GM21423 (cell line): ENCODE data around the gene DRICH1.
"Not testable (repeated sequence)": the region's sequence is repeated elsewhere in the genome, so short reads cannot be mapped to it uniquely, and the experiment has no call there.

Experiments
- ATAC-seq: cut with Tn5 transposase; IDR thresholded peaks from one replicate; pipeline ENCODE4 v1.9.1; 2021; ENCODE audit warnings: mild to moderate bottlenecking, moderate library complexity; ENCODE audit not compliant: unreplicated experiment

DRICH1 gene

DNA sequence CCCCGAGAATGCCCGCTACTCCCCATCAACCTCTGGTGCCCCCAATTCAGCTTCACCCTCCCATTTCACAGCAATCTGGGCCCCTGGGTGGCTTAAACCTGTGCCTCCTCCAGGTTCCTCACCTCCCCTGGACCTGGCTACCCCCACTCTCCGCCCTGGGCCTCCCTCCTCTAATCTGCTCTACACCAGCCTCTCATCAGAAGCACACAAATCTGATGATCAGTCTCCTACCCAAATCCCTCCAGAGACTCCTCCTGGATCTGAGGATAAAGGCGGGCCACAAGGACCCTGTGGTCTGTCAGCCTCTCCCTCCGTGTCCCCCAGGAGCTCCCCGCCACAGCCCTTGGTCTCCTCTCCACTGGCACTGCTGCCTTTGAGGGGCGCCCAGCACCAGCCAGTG, 28.9 kb downstream of the DRICH1 start:
- ATAC-seq: no peak

DNA sequence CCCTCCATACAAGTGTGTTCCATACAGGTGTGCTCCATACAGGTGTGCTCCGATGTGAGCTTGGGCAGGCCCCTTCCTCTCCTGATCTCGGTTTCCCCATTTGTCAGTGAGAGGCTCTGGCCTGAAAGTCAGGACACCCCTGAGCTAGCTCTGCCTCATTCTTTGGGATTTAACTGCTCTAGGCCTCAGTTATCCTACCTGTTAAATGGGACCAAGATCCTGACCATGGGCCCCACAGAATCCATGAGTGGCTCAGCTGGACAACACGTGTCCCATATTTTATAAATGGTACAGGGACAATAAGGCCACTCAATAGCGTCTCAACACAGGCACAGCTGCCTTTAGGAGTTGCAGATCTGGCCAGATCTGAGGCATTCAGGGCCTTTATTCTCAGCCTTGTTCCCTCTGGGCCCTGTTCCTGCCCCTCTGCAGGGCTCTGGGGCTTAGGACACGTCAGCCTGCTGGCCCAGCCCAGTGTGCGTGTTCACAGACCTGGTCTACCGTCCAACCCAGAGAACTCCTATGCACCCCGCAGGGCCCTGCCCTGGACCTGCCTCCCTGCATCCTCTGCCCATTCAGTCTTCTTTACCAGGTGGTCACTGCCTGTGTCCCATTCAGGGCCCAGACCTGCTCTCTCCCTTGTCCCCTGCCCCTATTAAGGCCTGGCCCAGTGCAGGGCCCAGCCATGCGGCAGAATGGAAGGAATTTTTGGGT, 33.2 kb downstream of the DRICH1 start:
- ATAC-seq: no peak

DNA sequence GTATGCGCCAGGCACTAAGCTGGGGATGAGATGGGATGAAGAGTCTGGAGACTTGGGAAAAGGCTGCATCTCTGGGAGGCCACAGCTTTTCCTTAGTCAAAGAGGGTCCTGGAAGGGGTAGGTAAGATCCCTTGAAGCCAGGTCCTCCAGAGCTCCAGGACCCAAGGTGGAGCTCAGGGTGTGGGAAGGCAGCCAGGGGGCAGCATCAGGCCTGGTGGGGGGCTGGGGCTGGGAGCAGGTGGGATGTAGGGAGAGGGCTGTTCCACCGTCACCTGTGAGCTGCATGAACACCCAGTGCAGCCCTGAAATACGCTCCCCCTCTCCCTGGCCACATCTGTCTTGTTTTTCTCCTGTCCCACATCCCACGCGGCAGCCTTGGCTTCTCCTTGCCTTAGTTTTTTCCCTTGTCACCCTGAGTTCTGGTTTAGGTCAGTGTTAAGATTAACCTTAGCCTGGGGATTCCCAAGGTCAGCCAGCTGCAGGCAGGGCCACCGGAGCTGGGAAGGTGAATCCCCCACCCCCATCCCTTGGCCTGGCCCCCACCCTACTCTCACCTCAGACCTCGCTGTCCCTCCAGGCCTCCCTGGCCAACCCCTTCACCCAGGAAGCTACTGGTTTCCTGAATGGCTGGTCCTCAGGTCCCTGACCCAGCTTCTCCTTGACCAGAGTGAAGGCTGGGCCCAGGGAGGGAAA, 34.4 kb downstream of the DRICH1 start:
- ATAC-seq: not testable (repeated sequence)

DNA sequence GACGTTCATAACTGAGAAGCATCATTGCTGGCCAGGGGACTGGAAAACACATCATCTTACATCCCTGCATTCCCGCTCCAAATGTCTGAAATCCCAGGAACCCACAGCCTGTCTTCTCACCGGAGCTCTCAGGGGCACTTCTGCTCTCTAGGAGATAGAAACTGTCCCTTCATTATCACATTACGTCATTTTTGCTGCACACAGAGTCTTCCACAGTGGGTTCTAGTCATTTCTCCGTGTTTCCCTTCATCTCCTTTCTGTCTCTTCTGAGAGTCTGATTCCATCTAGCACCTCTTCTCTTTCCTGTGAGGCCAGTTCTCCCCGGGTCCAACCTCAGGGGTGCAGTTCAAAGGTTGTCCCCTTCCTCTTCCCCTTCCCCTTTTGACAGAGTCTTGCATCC, 36.2 kb downstream of the DRICH1 start:
- not testable (repeated sequence) for ATAC-seq

DNA sequence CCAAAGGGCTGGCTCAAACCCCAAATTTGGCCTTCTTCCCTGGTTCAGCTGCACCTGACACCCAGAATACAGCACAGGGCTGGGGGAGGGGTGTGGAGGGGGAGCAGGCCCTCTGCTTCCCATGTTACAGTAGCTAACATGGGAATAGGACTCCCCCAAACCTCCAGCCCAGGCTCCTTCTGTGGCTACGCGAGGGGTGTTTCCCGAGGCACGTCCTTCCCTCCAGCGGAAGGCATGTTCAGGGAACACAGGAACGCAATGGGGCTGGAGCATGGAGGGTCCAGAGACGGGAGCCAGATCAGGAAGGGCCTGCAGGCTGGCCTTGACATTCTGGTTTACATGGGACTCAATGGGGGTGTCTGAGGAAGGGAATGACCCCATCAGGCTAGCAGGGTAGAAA, 40.3 kb downstream of the DRICH1 start:
- no peak for ATAC-seq

DNA sequence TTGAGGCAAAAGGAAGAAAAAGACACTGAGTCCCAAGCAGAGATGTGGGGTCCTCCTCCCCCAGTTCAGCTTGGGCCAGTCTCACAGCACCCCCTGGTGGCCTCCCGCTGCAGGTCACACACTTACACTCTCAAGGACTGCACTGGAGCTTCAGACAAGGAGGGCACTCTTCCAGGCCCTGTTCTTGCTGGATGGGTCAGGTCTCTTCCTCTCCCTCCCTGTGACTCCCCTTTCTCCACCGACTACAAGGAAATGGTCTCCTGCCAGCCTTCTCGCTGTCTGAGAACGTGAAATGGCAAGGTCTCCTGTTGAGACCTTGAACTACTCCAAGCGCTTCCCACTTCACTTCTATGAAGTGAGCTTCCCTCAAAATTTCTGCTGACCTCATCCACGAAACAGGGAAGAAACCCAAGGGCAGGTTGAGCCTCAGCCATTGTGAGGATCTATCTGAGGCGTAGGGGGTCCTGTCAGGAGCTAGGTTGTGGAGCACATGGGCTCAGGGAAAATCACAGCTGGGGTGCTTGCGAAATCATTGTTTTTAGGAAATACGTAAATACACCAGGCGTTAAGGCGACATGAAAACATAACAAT, 40.8 kb downstream of the DRICH1 start:
- no peak for ATAC-seq

DNA sequence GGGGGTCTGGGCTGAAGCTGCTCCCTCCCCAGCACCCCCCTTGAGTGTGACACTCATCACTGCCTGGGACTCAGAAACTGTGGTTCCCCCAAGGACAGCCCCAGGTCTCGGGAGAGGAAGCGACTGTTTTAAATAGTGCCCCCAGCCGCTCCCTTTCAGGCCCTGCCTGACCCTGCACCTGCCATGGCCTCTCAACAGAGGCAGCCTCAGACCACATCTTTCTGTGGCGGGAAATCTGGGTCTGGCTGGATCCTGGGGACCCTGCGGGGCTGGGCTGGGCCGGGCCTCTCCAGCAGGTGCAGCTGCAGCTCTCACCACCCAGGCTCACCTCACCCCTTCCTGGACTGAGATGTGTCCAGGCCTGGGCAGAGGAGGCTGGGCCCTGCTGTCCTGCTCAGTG, 48.3 kb downstream of the DRICH1 start:
- ATAC-seq: no peak

DNA sequence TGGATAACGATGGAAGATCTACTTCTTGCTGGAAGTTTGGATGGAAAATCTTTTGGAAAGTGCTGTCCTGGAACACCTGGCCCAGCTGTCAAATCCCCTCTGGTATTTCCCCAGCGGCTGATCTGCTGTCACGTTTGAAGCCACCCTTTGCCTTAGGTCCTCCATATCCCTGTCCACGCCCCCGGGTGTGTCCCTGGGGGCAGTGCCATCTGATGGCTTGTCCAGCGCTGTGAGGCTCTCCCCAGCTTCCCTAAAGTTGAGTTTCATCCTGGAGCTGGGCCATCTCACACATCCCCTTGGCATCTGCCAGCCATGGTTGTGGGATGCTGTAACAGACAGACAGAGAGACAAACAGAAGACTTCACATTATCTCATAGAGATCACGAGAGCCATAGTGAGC, 49.0 kb downstream of the DRICH1 start:
- no peak for ATAC-seq

DNA sequence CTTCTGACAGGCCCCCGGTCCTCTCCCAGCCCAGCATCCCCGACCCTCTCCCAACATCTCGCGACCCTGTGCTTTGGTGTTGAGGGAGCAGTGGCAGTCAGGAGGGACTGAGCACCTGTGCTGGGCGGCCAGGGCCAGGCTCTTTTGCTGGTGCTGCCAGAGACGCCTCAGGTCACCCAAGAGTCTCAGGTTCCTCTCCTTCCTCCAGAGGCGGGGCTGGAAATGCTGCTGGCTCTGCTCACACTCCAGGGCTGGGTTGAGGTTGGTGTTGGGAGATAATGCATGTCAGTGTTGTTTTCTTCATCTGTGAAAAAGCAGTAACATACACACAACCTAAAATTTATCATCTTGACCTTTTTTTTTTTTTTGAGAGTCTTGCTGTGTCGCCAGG, 50.9 kb downstream of the DRICH1 start:
- no peak for ATAC-seq

DNA sequence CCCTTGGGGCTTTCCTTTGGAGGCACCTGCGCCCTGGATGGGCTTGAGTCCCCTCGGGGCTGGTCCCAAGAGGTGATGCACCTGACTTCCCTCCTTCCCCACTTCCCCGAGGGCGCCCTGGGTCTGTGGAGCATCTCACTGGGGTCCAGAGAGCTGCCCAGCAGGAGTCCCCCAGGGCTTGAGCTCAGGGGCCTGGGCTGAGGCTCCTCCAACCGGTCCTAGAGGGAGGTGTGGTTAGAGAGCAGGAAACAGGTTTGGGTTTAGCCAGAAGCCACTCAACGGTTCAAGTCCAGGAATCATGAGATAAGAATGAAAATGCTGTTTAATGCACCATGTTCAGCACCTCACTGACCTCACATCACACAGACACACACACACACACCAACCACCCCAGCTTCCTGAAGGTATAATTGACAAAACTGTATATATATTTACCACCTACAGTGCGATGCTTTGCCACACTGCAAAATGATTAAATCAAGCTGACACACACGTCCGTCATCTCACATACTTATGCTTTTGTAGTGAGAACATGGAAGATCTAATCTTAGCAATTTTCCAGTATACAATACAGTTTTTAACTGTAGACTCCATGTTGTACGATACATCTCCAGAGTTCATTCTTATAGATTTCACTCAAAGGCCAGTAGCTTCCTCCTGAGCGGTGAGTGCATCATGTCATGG, 51.4 kb downstream of the DRICH1 start:
- ATAC-seq: no peak

DNA sequence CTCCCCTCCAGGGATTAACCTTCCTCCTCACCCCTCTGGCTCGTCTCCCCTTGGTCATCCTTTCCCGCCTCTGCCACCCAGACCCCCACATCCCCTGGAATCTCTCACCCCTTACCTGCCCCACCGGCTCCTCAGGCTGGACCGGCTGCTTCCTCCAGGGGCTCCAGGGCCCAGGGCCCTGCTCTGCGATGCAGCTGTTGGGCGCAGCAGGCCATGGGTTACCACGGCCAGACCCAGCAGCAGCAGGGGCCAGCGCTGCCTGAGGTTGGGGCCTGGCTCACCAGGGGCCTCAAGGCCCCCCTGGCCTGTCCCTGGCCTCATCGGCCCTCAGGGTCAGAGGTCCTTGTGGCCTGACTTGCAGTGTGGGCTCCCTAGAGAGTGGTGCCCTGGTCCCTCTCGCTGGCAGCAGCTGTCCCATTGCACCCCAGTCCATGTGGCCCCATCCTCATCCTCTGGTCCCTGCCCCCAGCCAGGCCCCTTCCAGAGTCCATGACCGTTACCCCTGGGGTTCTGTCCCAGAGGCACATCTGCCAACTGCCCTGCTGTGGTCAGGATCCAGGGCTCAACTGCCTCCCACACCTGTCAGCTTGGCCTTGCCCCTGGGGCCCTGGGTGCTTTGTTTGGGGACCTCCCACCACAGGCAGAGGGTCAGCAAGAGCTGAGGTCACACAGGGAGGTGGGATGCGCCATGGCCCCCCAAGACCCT, 52.1 kb downstream of the DRICH1 start, which contains the start of gene IGLL1:
Gene IGLL1, minus strand, starts transcription at position 421 of the 706 bp plus-strand sequence. Its CDS starts 100 bp downstream, at position 321.
- ATAC-seq: no peak

DNA sequence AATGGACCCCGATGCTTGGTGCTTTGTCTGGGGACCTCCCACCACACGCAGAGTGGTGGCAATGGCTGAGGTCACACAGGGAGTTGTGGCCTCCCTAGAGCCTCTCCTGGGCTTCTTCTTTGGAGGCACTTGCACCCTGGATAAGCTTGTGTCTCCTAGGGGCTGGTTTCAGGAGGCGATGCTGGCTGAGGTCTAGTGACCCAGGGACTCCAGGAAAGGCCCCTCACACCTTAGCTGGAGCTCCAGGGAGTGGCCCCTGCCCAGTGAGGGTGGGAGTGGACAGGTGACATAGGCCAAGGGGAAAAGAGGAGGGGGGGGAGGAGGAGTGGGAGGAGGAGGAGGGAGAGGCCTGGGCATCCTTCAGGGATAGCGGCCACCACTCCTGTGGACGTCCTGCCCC, 52.8 kb downstream of the DRICH1 start:
- no peak for ATAC-seq

DNA sequence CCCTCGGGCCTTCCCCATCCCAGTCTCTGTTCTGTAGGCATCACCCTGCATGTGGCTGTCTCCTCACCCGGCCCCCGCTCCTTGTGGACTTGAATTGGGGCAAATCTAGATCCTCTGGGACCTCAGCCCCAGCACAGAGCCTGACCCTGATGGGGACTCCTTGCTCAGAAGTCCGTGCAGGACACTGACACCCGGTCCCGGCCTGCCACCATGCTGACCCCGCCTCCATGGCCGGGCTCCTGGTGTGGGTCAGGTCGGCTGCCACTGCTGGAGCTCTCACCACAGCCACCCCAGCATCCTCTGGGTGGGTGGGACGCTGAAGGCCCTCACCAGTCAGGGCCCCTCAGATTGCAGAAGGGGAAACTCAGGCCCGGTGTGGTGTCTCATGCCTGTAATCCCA, 53.8 kb downstream of the DRICH1 start:
- no peak for ATAC-seq

DNA sequence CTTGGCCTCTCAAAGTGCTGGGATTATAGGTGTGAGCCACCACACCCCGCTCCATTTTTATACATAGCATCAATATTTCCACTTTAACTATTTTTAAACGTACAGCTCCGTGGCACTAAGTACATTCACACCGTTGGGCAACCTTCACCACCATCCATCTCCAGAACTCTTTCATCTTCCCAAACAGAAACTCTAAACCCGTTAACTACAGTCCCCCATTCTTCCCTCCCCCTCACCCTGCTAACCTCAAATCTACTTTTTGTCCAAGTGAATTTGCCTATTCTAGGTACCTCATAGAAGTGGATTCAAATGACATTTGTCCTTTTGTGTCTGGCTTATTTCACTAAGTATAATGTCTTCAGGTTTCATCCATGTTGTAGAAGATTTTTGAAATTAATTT, 55.4 kb downstream of the DRICH1 start:
- no peak for ATAC-seq

DNA sequence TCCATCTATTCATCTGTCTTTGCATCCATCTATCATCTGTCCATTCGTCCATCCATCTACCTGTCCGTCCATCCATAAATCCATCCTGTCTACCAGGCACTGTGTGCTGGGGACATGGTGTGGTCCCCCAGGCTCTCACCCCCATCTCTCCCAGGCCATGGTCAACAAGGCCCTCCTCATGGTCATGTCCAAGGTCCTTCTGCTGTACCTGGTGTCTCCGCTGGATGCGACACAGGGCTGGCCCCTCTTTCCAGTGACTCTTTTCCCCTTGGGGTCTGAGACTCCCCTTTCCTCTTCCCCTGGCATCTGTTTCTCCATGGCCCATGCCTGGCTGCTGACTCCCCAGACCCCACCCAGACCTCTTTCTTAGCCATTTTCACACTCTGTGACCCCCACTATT, 56.5 kb downstream of the DRICH1 start:
- ATAC-seq: no peak

DNA sequence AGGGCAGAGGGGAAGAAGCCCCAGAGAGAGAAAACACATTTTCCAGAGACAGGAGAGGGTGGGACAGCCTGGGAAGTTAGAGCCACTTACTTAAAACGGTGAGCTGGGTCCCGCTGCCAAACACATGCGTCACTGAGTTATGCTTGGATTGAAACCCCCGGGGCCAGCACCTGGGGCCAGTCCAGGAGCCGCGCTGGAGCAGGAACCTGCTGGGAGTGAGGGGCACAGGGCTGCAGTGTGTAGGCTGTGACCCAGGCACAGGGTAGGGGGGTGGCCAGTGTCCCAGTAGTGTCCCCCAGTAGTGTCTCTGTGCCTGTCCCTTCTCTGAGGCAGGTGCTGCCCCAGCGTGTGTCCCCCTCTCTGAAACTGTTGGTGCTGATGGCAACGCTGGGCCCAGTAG, 57.2 kb downstream of the DRICH1 start:
- ATAC-seq: no peak

DNA sequence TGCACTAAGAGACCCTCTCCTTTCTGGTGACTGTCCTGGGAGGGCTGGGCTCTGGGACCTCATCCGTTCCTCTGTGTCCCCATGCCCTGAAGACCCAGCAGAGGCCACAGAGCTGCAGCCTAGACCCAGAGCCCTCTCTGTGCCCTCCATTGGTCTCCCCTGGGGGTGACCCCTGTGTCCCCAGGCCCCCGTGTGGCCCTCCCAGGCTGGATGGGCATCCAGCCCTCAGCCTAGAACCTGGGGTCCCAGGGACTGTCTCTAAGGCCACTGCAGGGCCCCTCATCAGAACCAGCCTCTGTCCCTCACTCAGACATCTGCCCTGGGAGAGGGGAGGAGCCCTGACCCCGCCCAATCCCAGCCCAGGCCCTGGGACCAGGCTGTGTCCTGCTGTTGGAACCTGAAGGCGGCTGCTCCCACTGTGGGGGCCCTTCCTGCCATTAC, 57.7 kb downstream of the DRICH1 start:
- ATAC-seq: no peak

DNA sequence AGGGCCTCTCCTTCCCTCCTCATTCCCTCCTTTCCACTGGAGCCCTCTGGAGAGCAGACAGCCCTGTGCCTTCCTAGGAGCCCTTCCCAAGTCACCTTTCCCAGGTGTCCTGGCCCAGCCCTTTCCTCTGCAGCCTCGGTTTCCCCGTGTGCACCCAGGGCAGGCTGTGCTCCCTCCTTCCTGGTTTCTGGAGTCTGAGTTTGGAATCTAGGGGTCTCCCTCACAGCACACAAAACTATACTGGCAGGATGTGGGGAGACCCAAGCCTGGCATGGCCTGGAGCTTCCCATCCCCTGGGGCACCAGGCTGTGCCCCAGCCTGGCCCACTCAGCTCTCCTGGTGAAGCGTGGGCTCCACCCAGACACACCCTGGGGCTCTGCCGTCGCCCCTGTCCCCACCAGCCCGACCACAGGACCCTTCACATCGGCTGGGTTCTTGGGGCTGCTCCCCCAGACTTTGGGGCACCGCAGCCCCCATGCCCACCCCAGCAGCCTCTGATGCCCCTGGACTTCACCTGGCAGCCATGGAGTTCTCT, 58.4 kb downstream of the DRICH1 start:
- not testable (repeated sequence) for ATAC-seq

DNA sequence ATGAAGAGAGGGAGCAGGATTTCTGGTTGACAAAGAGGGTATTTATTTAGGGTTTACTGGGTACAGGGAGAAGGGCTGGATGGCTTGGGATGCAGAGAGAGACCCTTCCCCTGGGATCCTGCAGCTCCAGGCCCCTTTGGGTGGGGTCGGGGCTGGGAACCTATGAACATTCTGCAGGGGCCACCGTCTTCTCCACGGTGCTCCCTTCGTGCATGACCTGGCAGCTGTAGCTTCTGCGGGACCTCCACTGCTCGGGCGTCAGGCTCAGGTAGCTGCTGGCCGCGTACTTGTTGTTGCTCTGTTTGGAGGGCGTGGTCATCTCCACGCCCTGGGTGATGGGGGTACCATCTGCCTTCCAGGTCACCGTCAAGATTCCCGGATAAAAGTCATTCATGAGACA, 59.0 kb downstream of the DRICH1 start:
- ATAC-seq: not testable (repeated sequence)

DNA sequence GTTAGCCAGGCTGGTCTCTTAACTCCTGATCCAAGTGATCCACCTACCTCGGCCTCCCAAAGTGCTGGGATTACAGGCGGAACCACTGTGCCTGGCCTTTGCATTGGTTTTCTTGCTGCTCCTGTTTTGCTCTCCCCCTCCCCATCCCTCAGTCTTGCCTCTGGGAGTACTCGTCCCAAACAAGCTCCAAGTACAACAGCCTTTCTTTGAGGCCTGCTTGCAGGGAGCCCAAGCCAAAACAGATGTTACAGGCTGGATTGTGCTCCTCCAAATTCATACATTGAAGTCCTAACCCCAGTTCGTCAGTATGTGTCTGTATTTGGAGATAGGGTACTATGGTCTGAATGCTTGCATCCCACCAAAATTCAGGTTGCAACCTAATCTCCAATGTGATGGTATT, 60.6 kb downstream of the DRICH1 start:
- no peak for ATAC-seq

DNA sequence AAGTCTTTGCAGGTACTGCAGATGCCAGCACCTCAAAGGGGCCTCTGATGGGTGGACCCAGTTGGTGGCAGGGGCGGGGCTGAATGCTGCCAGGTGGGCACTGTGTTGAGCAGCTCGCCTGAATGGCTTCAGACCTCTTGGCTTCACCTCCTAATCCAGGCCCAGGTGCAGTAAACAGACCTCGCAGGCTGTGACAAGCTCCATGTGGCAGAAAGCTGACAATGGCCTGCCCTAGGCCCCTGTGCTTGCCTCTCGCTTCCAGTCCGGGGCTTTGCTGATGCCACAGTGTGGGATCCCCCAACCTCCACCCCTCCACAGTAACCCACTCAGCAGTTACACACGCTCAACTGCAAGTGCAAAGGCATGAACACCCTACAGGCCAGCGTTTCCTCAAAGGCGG, 61.4 kb downstream of the DRICH1 start:
- no peak for ATAC-seq
